DOHH2 (cell line): ENCODE results near the gene GNPTAB.

Experiments used
- CTCF ChIP-seq: fragments of 200-600 bp; sonication (generic); IDR thresholded peaks from one replicate; pipeline ENCODE4 v1.5.1; 2014; ENCODE audit warnings: antibody characterized with exemption, mild to moderate bottlenecking, low read depth, low read length; ENCODE audit not compliant: poor library complexity, severe bottlenecking
- EZH2phosphoT487 ChIP-seq: fragments of 200-600 bp; sonication (generic); IDR thresholded peaks from 2 replicates; pipeline ENCODE4 v1.6.1; 2017; ENCODE audit warnings: borderline replicate concordance, mild to moderate bottlenecking, antibody characterized with exemption, low read length, moderate library complexity, mixed read lengths

- TF ChIP-seq CTCF (no peak), EZH2phosphoT487 (no peak)
These were observed 123.5 kb downstream of the GNPTAB start for GRCh38 chr12:101707131-101707782.
